Stimulated activated CD4-positive, alpha-beta T cell treated with anti-CD3 and anti-CD28 coated beads, TNF-alpha, amount 100 ng/mL, for 4 hours (primary cell): ENCODE data around the gene GNLY.
"Not testable (repeated sequence)": the region's sequence is repeated elsewhere in the genome, so short reads cannot be mapped to it uniquely, and the experiment has no call there.

ENCODE experiments used
- DNase-seq, 3 experiments: peaks; one replicate each; pipeline ENCODE4 v3.0.0-alpha.2; 2020; ENCODE audit warnings: low read depth in 3 of 3

Gene GNLY

GRCh38 chr2:85694052-85695025, at the start of gene GNLY:
Gene GNLY, plus strand, starts transcription at chr2:85694358. Its CDS starts 61 bp downstream, at chr2:85694419.
- no peak for DNase-seq

GRCh38 chr2:85644909-85645308, 49.2 kb upstream of the GNLY start:
- no peak for DNase-seq

DNA sequence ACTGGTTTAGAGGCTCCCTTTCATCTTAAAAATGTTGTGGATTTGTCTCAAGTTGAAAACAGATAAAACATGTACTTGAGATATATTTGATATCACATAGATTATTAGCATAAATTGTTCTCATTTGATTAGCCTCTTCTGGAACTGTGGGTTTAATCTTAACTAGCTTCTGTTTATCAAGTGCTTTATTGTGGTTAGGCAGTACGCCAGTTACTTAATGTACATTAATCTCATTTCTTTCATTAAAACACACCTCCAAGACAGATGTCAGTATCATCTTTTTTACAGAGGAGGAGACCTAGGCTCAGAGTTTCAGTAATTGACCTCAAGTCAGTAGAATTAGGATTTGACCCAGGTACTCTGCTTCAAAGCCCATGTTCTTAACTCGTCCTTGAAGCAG, 48.0 kb upstream of the GNLY start:
- no peak for DNase-seq

DNA sequence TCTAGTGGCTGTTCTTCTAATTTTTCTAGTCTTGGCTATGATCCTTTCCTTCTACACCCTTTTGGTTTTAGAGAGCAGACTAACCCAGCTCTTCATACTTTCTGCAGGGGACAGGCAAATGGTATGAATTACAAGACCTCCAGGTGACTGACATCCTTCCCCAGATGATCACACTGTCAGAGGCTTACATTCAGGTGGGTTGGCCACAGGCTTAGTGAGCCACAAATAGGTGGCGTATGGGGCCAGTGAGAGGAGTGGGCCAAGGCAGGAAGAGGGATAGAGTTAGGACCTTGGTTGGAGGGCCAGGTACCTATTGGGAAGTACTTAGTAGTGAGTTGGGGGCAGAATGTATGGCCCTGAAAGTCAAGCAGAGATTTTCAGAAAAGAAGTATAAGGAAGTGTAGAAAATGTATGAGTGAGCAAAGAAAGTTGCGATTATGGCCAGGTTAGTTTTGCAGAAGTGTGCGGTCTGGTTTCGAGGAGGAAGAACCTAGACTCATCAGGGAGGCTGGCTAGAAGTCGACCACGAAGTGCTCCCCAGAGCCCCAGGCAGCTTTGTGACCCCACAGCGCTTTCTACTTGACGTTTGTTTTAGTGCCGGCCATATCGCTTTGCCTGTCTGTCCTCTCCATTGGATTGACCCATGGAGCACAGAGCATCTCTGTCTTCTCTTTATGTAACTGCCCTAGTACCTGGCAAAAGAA, 46.2 kb upstream of the GNLY start:
- DNase-seq, result no peak

GRCh38 chr2:85648619-85649018, 45.5 kb upstream of the GNLY start:
- DNase-seq, result no peak

- no peak for DNase-seq
These were observed 44.7 kb upstream of the GNLY start for GRCh38 chr2:85649201-85650190.

GRCh38 chr2:85650456-85650855, 43.7 kb upstream of the GNLY start:
- DNase-seq, result no peak

- no peak for DNase-seq
These were observed 43.1 kb upstream of the GNLY start for GRCh38 chr2:85651097-85651496.

DNA sequence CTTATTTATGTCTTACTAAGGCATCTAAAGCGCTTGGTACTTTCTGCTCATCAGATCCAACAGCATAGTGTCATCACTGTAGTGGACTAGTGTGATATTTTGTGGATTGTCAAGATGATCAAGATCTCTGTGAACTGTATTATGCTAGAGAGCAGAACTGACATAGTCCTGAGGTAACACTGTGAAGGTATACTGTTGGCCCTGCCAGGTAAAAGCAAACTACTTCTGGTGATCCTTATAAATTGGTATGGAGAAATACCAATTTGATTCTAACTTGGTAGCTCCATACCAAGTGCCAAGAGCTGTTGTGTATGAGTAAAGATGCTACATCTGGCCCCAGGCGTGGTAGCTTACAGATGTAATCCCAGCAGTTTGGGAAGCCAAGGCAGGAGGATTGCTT, 42.1 kb upstream of the GNLY start:
- no peak for DNase-seq

GRCh38 chr2:85653996-85654395, 40.2 kb upstream of the GNLY start:
- no peak for DNase-seq

DNA sequence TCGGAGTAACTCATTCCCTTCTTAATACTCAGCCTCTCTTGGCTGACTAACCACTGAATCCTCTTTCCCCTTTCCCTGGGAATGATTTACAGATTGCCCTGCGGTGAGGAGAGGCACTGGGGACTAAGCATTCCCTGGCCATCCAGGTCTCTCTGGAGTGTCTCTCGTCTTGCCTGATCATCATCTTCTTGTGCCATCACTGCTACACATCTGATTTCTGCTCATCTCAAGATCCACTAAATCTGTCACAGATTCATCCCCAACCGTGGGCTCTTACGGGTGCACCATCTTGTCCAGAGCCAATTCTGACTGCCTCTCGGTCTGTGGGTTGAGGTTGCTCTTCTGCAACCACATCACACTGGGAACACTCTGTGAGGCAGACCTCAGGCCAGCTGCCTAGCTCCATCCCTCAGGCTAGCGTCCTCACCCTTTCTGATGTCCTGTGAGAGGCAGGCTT, 38.2 kb upstream of the GNLY start:
- no peak for DNase-seq

- DNase-seq, result no peak
These were observed 37.7 kb upstream of the GNLY start for GRCh38 chr2:85656468-85656867.

DNA sequence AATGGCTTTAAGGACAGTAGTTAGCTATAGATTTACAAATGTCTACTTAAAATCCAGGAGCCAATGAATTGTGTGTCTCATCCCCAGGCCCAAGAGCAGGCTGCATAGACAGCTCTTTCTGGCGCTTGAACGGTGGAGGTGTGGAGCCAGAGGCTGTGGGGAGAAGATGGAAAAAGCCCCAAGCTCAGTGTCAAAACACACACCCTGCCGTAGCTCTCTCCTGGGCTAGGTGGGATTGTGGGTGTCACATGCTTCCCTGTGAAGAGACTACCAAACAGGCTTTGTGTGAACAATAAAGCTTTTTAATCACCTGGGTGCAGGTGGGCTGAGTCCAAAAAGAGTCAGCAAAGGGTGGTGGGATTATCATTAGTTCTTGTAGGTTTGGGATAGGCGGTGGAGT, 36.8 kb upstream of the GNLY start:
- not testable (repeated sequence) for DNase-seq

DNA sequence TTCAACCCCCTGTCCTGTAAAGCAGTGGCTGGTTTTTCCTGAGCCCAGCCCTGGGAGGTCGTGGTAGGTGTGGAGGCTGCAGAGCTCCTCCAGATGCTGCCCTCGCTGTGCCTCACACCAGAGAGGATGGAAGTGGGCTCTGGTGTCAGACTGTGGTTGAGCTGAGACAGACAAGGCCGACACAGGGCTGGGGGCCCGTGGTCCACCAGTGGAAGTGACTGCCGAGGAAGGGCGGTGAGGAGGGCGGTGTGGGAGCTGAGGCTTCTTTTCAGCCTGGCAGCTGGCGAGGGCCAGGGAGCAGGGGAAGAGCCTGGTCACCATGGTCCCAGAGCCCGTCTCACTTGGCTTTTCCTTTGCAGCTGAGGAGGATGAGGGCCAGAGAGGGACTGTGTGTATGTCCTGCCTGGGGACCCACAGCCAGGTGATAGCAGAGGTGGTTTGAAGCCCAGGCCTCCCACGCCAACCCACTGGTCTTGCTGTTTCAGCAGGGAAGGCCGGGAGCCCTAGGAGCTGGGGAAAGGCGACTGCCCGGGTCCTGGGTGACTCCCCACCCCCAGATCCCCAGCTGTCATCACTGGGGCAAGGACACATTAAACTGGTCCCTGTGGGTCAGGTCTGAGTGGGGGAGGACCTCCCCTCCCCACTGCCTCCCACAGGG, 34.7 kb upstream of the GNLY start:
- DNase-seq, result no peak

DNA sequence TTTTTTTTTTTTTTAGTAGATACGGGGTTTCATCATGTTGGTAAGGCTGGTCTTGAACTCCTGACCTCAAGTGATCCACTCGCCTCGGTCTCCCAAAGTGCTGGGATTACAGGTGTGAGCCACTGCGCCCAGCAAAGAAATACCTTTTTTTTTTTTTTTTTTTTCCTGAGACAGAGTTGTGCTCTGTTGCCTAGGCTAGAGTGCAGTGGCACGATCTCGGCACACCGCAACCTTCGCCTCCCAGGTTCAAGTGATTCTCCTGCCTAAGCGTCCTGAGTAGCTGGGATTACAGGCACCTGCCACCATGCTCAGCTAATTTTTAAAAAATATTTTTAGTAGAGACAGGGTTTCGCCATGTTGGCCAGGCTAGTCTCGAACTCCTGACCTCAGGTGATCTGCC, 33.9 kb upstream of the GNLY start:
- not testable (repeated sequence) for DNase-seq

GRCh38 chr2:85660725-85661124, 33.4 kb upstream of the GNLY start:
- DNase-seq, result no peak

GRCh38 chr2:85661139-85661858, 32.9 kb upstream of the GNLY start:
- DNase-seq, result no peak

GRCh38 chr2:85662899-85663593, 31.1 kb upstream of the GNLY start:
- no peak for DNase-seq
